COLO829 (cell line): ENCODE results near the gene STUM.

ENCODE experiments used
- DNase-seq: peaks from one replicate; pipeline ENCODE4 v3.0.0; 2012; ENCODE audit warnings: low spot score

STUM gene

DNA sequence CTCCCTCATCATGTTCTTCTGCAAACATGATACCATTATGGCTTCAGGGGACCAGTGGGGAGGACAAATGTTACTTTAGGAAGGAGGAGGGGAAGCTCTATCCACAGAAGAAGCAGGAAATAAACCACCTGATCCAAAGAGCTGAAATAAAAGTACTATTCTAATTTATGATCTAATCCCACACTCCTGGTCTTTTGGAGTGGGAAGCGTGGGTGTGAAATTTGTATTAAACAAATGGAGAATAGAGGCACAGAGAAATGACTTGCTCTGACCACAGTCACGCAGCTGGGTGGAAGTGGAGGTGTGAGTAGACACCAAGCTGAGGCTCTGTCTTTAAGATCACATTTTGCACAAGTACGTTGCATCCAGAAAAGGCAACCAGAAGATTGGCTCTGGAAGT is 14.5 kb upstream of the STUM start:
- DNase-seq, result no peak

DNA sequence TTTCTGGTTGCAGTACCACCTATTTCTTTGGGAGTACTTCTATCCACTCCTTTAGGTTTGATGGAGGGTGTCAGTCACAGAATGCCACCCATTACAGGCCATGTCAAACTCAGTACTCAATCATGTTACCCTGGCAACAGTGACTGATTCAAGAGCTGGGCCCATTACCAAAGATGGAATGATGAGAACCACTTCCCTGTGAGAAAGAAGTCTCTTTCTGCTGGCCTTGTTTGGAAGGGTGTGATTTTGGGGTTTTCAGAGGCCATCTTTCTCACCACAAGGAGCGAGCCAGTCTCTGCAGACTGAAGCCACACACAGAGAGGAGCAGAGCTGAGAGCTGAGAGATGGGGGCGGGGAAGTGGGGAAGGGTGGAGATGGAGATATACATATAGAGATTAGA is 13.9 kb upstream of the STUM start:
- DNase-seq, result no peak

DNA sequence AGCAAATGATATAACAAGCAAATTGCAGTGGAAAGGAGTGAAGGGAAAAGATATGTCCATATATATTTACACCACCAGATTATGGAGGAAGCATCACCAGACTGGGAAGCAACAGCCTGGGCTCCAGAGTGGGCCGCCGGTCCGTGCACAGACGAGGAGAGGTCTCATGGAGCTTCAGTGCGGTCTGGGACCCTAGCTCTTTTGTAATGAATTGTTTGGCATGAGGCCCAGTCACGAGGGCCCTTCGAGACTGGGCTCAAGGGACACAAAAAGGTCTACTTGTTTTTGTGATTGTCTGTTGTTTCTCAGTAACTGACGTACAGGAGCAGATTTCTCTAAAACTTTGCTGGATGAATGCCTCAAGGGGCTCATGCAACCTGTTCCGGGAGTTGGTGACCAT is 12.9 kb upstream of the STUM start:
- no peak for DNase-seq

DNA sequence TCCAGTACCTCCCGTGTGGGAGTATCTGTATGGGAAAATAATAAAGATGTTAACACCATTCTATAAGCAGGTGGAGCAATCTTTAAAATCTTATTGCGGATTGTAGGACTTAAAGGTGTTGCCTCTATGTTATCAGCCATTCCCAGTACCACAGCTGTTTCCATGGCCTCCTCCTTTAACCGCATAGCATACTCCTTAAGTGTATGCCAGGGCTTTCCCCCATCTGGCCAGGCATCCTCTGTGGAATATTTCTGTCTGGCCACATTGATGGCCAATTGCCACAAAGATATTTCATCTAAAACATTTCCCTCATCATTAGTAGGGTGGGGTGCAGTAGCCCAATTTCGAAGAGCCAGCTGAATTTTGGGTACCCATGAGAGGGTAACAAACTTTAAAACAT is 7.3 kb upstream of the STUM start:
- DNase-seq, result no peak

DNA sequence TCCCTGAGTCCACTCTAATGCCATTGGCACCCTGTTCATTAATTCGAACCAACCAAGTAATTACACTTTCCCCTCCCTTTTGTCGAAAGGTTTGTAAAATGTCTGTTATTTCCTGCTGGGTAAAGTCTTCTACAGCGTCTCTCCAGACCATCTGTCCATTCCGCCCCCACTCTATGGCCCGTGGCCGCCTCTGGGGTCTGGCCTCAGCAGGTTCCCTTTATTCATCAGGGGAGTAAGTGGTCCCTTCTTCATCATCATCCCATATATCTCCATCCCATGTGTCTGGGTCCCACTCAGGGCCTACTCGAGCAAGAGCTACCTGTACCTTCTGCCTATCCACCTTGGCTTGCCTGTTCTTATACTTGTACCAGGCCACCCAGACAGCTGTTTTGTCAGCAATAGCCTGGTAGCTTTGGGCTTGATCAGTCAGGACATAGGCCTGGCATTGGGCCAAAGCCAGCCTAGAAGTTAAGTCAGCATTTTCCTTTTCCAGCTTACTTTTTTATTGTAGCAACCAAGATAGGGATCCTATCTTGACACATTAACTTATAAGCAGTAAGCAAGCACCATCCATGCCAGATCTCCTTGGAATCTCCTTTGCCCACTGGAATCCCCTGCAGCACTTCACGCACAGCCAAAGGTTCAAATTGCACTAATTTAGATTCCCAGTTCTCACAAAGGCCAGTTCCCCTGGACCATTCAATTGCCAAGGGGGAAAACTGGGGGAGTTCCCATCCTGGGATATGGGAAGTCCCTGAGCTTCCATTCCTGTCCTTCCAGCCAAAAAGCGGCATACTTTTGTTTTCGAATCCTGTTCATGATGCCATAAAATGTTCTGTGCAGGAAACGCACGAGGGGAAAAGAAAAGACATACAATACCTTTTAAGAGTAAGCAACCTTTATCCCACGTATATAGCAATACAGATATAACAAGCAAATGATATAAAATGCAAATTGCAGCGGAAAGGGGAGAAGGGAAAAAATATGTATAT is 6.6 kb upstream of the STUM start:
- no peak for DNase-seq

DNA sequence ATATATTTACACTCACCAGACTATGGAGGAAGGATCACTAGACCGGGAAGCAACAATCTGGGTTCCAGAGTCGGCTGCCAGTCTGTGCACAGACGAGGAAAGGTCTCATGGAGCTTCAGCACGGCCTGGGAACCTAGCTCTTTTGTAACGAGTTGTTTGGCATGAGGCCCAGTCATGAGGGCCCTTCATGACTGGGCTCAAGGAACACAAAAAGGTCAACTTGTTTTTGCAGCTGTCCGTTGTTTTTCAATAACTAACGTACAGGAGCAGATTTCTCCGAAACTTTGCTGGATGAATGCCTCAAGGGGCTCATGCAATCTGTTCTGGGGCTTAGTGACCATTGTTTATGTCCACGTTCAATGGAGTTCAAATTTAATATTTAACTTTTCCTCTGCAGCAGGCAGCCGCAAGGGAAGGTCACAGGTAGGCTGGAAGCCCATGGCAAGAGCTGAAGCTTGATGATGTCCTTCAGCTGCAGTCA is 5.9 kb upstream of the STUM start:
- no peak for DNase-seq

DNA sequence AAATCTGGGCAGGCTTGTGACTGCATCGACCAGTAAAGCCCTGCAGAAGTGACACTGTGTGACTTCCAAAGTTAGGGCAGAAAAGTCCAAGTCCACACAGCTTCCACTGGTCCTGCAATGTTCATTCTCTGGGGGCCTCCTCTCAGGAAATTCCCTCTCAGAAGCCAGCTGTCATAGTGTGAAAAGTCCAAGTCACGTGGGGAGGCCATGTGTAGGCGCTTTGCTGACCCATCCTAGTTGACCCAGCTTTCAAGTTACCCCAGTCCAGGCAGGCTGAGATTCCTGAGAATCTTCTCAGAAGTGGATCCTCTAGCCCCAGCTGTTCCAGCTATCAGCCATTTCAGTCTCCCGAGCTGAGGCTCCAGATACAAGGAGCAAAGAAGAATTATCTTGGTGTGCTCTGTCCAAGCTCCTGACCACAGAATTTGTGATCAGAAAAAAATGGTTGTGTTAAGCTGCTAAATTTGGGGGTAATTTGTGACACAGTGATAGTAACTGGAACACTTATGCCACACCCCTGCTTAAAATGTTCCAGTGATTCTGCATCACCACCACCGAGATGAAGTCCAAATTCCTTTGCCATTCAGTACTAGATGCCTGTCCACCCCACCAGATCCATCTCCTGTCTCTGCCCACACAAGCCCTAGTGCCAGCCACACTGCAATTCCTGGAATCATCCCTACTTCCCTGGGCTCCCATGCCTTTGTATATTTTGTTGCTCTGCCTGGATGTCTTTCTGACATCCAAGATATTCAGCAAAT is 2.5 kb upstream of the STUM start:
- no peak for DNase-seq

DNA sequence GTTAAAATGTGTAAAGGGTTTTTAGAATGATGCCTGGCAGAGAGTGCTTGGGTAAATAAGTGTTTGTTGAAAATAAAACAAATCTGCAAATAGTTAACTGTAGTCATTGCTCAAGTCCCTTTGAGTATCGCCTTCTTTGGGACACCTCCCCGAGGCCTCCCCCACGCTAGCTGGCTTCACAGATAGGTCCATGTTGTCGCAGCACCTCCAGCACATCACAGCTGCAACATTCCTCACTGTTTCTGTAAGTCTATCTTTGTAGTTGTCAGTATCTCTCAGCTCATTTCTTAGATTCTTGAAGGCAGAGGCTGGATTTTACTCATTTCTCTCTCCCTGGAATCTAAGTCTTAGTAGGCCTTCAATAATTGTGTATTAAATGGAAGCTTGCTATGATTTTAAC is 1.6 kb upstream of the STUM start:
- no peak for DNase-seq

DNA sequence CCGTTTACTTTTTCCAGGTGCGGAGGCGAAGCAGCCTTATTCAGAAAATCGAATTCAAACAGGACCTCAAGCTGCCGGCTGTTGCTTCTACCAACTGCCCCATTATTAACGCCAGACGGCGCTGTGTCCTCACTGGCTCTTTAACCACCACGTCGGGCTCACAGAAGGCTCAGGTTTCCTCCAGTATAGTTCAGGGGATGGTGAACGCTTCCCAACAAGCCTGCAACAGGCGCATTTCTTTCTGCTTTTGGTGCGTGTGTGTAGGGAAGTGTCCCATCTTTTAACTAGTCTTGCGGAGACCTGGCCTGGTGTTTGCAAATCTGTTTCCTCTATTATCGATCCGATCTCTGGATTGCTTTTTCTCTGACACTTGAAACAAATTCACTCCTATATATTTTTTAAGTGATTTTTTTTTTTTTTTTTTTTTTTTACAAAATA is 791 bp upstream of the STUM start:
- peak; percentile 92 for DNase-seq

DNA sequence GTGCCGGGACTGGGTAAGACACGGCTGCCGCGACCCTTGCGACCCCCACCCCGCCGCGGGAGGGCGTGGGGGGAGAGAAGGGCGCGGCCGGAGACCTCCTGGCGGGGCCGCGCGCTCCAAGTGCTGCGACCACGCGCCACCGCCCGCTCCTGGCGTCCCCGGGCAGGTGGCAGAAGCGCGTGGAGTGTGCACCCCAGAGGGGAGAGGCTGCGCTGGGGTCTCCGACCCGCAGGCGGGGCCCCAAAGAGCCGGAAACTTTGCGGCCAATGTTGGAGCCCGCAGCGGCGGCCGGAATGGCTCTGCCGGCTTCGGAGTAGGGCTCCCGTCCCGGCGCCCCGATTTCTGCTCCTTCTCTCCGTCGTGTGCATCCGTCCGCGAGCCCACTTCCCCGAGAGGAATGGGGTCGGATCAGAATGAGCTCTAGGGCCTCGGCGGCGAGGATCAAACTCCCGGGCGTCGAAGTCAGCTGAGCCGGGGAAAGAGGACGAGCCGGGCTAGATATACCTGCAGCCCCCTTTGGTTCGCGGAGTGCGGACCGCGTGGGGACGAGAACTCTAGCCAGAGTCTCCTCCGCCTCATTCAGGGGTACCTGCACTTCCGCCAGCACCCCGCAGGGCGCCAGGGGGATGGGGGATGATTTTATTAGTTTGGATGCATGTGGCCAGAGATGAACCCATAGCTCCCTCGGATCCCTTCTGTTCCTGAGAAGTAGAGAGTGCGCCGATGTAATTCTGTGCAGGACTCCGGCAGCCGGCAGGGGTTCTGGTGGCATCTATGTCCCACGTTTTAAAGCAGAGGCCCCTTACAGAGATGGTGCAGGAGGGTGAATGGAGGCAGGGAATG is 751 bp downstream of the STUM start:
- DNase-seq, result no peak

DNA sequence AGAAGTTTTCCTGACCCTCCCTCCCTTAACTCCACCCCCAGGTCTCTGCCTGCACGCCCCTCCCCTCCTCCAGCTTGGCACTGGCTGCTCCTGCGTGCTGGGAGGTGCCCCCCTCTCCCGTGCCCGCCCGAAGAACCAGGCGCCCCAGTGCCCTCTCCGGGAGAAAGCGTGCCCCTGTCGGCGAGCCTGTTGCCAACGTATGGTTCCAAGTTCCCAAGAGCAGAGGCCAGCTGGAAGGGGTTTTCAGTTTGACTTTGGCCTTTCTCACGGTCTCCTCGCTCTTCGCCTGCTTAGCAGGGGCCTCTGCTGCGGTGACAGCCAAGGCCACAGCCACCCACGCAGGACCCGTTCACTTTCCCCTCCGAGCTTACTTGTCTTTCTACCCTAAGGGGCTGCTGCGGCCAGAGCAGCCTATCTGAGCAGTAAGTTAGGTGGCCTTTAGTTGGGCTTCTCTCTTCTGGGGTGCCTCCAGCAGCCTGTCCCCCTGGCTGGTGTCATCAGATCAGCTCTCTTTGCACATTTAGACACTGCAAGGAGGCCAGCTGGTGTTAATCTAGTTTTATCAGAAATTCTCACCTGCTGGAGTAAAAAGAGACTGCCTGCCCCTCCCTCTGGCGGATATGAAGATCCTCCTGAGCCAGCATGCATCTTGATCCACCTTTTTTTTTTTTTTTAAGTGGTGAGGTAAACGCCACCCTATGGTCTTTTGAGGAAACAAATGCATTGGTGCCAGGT is 1.5 kb downstream of the STUM start:
- DNase-seq, result no peak

DNA sequence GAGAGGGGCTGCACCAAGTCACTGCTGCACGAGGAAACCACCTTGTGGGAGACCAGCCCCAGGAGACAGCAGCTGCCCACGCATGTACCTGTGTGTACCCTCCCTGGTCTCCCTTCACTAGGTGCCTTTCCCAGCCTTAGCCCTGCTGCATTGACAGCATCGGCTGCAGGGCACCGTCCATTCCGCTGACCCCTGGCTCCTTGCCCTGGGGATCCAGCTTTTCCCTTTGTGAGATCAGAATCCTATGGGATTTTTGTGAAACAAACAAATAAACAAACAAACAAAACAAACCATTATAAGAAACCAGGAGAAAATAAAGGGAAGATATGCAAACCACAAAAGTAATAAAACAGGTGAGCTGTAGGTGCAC is 2.1 kb downstream of the STUM start:
- DNase-seq, result no peak

DNA sequence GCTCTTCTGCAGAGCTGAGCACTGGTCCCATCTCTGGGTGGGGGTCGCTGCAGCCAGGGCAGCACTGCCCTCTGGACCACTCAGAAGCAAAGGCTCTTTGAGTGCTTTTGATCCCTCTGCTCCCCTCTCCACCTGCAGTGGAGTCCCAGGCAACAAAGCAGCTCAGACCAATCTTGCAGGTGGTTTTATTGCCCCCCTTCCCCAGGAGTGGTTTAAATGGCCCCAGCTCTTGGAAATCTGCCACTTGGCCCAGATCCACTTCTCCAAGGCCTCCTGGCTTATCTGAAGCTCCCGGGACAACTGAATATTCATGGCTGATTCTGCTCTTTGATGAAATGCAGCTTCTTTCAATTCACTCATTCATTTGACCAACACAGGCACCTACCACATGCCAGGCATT is 2.7 kb downstream of the STUM start:
- no peak for DNase-seq

DNA sequence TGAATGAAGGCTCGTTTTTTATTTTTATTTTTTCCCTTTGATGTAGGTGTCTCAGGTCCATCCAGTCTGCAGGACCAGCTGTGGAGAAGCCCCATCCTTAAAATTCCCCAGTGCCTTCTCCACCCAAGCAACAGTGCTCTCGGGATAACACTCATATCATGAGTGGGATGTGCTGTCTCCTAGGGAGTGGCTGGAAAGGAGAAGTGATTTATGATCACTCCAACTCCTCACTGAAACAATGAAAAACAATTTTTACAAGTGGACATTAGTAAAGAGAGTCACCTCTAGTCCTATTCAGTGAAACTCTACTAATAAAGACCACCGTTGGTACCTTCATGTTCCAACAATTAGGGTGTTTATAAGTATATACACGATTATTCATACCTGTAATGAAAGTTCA is 3.5 kb downstream of the STUM start:
- no peak for DNase-seq

DNA sequence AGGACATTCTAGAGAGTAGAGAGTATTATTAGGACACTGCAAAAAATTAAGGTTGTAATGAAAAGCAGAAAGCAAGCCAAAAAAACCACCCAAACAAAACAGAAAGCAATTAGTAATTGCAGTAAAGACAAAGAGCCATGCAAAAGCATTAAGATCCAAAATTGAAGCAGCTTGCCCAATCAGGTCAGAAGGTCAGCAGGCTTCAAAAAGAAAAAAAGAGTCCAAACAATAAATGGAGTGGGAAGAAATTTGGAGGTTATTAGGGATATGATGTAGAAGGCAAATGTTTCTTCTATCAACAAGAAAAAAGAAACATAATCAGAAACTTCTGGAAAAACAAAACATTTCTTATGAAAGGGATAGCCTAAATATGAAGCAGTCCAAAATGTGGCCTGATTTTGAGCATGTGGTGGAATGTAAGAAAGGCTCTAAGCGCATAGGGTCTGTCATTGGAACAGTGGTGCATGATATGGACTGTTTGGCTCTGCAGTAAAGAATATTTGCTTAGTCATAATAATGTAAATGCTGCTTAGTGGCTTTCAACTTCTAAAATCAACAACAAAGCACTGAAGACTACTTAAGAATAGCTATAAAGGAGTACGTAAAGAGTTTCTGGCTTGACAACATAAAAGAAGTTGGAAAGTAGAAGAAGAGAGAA is 4.8 kb downstream of the STUM start:
- no peak for DNase-seq

DNA sequence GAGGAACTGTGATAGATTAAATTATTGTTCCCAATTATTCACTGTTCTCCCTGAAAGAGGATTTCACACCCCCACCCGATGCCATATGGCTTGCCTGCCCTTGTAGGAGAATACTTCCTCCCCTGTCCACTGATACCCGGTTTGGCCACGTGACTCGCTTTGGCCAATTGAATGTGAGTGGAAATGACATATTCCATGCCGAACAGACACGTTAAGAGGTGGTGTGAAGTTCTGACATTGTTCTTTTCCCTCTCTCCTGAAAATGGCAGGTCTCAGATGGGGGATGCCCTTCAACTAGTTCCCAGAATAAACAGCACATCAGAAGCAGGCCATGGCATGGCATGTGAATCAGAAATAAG is 5.3 kb downstream of the STUM start:
- DNase-seq, result no peak

DNA sequence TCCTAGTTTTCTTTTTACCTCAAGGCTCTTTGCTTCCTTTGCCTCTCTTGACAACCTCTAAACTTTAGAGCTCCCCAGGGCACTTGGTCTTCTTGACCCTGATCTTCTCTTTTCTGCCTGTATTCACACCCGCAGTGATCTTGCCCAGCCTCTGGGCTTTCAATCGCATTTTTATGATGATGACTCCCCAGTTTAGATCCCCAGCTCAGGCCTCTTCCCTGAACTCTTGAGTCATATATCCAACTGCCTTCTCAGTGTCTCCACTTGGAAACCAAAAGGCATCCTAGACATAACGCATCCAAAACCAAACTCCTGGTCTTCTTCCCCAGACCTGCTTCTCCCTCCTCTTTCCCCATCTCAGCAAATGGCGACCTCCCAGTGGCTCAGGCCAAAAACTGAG is 6.5 kb downstream of the STUM start:
- DNase-seq, result no peak

DNA sequence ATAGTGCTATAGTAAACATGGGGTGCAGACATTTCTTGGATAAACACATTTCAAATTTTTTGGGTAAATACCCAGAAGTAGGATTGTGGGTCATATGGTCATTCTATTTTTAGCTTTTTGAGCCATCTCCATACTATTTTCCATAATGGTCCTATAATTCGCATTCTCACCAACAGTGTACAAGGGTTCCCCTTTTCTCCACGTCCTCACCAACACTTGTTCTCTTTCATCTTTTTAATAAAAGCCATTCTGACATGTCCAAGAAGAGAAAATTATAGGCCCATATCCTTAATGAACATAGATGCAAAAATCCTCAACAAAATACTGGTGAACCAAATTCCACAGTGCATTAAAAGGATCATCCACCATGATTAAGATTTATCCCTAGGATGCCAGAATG is 8.9 kb downstream of the STUM start:
- DNase-seq, result no peak

DNA sequence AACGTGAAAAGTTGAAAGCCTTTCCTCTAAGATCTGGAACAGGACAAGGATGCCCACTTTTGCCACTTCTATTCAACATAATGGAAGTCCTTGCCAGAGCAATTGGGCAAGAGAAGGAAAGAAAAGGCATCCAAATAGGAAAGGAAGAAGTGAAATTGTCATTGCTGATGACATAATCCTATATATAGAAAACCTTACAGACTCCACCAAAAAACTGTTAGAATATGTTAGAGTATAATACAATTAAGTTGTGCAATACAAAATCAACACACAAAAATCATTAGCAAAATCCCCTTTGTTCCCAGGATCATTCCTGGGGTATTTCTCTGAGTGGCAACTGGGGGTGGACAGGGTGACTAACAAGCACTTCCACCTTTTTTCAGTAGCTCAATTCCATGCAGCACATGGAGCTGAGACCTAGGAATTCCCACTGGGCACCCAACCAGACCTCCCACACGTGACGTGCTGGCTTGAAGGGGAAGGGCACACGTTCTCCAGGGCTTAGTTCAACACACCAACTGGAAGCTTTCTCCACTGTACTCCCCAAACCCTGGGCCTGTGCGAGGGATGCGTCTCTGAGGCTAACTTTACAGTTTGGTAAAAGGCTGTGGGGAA is 9.6 kb downstream of the STUM start:
- DNase-seq, result no peak

DNA sequence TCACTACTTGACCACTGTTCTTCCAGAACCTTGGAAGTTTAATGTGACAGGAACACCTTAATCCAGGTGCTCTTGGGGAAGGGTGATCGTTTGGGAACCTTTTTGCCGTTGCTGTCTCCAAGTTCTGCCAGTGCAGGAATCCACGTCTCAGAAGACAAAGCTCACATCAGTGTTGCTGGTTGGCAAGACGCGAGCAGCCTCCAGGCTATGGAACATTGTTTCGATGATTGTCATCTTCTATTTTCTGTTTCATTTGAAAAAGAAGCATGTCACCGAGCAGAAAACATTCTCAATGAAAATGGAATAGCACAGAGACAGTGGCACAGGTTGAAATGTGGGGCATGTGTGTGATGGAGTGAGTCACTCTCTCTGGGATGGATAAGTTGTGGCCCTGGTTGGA is 11.7 kb downstream of the STUM start:
- no peak for DNase-seq

DNA sequence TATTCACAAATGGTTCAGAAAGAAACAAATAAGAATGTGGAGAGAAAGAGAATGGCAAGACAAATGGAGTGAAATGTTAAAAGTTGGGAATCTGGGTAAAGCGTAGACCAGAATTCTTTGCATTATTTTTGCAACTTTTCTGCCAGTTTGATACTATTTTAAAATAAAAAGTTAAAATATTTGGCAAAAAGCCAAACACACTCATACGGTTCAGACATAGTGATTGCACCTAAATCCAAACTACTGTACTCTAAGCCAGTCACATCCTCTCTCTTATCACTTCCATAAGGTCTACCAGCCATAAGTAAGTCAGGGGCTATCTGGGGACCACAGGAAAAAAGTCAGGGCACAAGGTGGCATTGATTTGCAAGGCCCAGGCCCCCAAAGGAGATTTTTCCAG is 14.4 kb downstream of the STUM start:
- DNase-seq, result no peak
